GM19025 (cell line): ENCODE measurements around the gene TNRC18.
"Not testable (repeated sequence)": the region's sequence is repeated elsewhere in the genome, so short reads cannot be mapped to it uniquely, and the experiment has no call there.

Experiments used
- ATAC-seq: cut with Tn5 transposase; IDR thresholded peaks from one replicate; pipeline ENCODE4 v1.9.1; 2021; ENCODE audit warnings: mild to moderate bottlenecking, low read depth, moderate library complexity; ENCODE audit not compliant: unreplicated experiment

The TNRC18 gene

GRCh38 chr7:5281598-5282500, 141.8 kb downstream of the TNRC18 start:
- ATAC-seq, result not testable (repeated sequence)

GRCh38 chr7:5279734-5280133, 143.9 kb downstream of the TNRC18 start:
- ATAC-seq, result no peak

GRCh38 chr7:5278766-5279165, 144.9 kb downstream of the TNRC18 start:
- ATAC-seq, result no peak

GRCh38 chr7:5276611-5277010, 147.0 kb downstream of the TNRC18 start:
- ATAC-seq, result no peak

GRCh38 chr7:5276123-5276522, 147.5 kb downstream of the TNRC18 start:
- not testable (repeated sequence) for ATAC-seq

GRCh38 chr7:5275510-5275909, 148.1 kb downstream of the TNRC18 start:
- not testable (repeated sequence) for ATAC-seq

- ATAC-seq, result not testable (repeated sequence)
These were observed 148.6 kb downstream of the TNRC18 start for GRCh38 chr7:5274985-5275431.

- ATAC-seq, result no peak
These were observed 149.2 kb downstream of the TNRC18 start for GRCh38 chr7:5274441-5274840.

- not testable (repeated sequence) for ATAC-seq
These were observed 149.7 kb downstream of the TNRC18 start for GRCh38 chr7:5273831-5274405.

- no peak for ATAC-seq
These were observed 152.8 kb downstream of the TNRC18 start for GRCh38 chr7:5270788-5271187.

- not testable (repeated sequence) for ATAC-seq
These were observed 153.5 kb downstream of the TNRC18 start for GRCh38 chr7:5269992-5270657.

- ATAC-seq, result not testable (repeated sequence)
These were observed 155.8 kb downstream of the TNRC18 start for GRCh38 chr7:5267829-5268228.

GRCh38 chr7:5266191-5267028, 157.2 kb downstream of the TNRC18 start:
- ATAC-seq, result no peak

- ATAC-seq, result no peak
These were observed 158.1 kb downstream of the TNRC18 start for GRCh38 chr7:5265320-5266190.

GRCh38 chr7:5263066-5263465, 160.6 kb downstream of the TNRC18 start:
- not testable (repeated sequence) for ATAC-seq

- not testable (repeated sequence) for ATAC-seq
These were observed 163.0 kb downstream of the TNRC18 start for GRCh38 chr7:5260530-5261068.
